Brain microvascular endothelial cell (primary cell): ENCODE measurements around the gene UBE2O.
A peak's percentile ranks its signal among the peaks of the same experiment; 100 is the strongest.

ENCODE experiments used
- DNase-seq: peaks from one replicate; pipeline ENCODE4 v3.0.0-alpha.2; 2020
- H3K27ac ChIP-seq: fragments of 250-450 bp; sonication (Bioruptor Pico); 2 replicates; pipeline ENCODE4 v1.5.1; 2020; ENCODE audit warnings: mild to moderate bottlenecking, moderate library complexity
- H3K27me3 ChIP-seq: fragments of 250-450 bp; sonication (Bioruptor Pico); replicated peaks from 2 replicates; pipeline ENCODE4 v1.5.1; 2020; ENCODE audit warnings: mild to moderate bottlenecking
- H3K36me3 ChIP-seq: fragments of 250-450 bp; sonication (Bioruptor Pico); replicated peaks from 2 replicates; pipeline ENCODE4 v1.5.1; 2020; ENCODE audit warnings: mild to moderate bottlenecking
- H3K4me3 ChIP-seq: 2 replicates; pipeline ENCODE4 v1.5.1; 2011; ENCODE audit warnings: low read depth, mild to moderate bottlenecking, control low read depth, low read length, moderate library complexity
- in situ Hi-C: cut with HindIII; loops from 2 replicates; pipeline ENCODE4 v1.10.0; 2017; ENCODE audit warnings: low sequenced_read_pairs, low pct_ligation_motif_present
- TF ChIP-seq, protein P1 (sequence below): IDR thresholded peaks from 2 replicates; pipeline ENCODE4 v1.5.1; 2011; ENCODE audit warnings: low read depth, mild to moderate bottlenecking, moderate library complexity, low read length, control low read depth, inconsistent platforms; ENCODE audit errors: missing control alignments

UBE2O gene

DNA sequence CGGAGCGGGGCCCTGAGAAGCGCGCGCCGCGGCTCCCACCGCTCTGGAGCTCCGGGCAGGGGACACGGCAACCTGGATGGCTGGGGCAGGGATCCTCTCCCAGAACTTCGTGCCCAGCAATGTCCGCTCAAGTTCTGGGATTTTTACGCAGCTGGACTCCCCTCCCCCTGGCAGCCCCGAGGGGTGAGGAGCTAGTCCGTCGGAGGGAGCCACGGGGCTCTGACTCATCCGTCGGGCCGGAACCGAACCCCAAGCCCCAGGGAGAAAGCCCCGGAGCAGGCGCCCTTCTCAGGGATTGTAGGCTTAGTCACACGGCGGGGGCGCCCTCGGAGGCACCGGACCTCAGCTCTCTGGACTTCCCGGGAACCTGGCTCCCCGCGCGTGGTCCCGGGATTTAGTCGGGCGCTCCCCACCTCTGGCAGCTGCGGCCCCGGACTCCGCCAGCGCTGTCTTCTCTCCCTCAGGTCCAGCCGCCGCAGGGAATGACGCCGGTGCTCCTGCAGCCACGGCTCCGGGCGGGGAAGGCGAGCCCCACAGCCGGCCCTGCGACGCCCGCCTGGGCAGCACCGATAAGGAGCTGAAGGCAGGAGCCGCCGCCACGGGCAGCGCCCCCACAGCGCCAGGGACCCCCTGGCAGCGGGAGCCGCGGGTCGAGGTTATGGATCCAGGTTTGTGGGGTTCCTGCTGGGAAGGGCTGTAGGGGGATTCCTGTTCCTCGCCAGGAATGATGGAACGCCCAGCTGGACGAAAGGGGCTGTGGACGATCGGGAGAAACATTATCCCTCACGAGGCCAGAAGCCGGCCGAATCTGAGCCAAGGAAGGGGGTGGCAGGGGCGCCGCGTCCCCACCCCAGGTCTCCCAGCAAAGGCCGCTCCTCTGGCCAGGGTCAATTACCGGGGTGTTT, 67.7 kb downstream of the UBE2O start:
- in situ Hi-C loops = no loop called here
- peak overlapping the region; percentile 99 for H3K27ac ChIP-seq
- peak; percentile 77 for DNase-seq

DNA sequence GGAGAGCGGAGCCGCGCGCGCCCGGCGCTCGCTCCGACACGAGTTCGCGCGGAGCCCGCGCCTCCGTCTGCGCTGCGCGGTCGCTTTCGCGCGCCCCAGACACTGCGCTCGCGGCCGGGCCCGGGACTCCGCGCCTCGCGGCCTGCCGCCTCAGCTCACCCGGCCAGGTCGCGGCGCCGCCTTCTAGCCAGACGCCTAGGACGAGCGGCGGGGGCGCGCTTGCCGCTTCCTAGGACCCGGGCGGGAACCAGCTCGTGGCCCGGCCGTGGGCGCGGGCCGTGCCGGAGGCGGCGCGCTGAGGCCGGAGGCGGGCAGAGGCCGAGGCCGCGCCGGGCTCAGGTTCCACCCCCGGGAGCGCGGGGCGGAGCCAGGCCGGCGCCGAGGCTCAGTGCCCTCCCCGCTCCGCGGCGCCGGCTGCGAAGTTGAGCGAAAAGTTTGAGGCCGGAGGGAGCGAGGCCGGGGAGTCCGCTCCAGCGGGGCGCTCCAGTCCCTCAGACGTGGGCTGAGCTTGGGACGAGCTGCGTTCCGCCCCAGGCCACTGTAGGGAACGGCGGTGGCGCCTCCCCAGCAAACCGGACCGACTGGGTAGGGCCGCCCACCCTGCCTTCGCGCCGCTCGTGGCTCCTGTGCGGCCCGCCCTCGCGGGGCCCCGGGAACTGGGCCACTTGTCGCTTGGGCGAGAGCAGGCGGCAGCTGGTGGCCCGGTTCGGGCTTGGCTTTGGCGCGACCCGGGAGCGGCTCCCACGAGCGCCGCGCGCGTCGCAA, 68.5 kb downstream of the UBE2O start, which contains the start of gene SPHK1:
Gene SPHK1 (plus strand): TSS at position 388 of the 765 bp plus-strand sequence. CDS start 1,036 bp downstream, outside the sequence.
- peak; percentile 58 for DNase-seq
- TF ChIP-seq, protein P1, sequence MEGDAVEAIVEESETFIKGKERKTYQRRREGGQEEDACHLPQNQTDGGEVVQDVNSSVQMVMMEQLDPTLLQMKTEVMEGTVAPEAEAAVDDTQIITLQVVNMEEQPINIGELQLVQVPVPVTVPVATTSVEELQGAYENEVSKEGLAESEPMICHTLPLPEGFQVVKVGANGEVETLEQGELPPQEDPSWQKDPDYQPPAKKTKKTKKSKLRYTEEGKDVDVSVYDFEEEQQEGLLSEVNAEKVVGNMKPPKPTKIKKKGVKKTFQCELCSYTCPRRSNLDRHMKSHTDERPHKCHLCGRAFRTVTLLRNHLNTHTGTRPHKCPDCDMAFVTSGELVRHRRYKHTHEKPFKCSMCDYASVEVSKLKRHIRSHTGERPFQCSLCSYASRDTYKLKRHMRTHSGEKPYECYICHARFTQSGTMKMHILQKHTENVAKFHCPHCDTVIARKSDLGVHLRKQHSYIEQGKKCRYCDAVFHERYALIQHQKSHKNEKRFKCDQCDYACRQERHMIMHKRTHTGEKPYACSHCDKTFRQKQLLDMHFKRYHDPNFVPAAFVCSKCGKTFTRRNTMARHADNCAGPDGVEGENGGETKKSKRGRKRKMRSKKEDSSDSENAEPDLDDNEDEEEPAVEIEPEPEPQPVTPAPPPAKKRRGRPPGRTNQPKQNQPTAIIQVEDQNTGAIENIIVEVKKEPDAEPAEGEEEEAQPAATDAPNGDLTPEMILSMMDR = no peak
- no peaks in the 10 kb centered on the region for H3K27me3 ChIP-seq
- in situ Hi-C loops = no loop called here
- H3K36me3 ChIP-seq = peaks cover 30% of the 10 kb centered on the region
- H3K27ac ChIP-seq = peak within 1 kb of the TSS; percentile 99
- peak within 1 kb of the TSS; percentile 94 for H3K4me3 ChIP-seq

More for the DNA sequence above, 67.7 kb downstream of the UBE2O start:
- peaks cover 30% of the 10 kb centered on the region for H3K36me3 ChIP-seq
- peak overlapping the region; percentile 94 for H3K4me3 ChIP-seq
- TF ChIP-seq, protein P1 = no peak
- H3K27me3 ChIP-seq = no peaks in the 10 kb centered on the region

DNA sequence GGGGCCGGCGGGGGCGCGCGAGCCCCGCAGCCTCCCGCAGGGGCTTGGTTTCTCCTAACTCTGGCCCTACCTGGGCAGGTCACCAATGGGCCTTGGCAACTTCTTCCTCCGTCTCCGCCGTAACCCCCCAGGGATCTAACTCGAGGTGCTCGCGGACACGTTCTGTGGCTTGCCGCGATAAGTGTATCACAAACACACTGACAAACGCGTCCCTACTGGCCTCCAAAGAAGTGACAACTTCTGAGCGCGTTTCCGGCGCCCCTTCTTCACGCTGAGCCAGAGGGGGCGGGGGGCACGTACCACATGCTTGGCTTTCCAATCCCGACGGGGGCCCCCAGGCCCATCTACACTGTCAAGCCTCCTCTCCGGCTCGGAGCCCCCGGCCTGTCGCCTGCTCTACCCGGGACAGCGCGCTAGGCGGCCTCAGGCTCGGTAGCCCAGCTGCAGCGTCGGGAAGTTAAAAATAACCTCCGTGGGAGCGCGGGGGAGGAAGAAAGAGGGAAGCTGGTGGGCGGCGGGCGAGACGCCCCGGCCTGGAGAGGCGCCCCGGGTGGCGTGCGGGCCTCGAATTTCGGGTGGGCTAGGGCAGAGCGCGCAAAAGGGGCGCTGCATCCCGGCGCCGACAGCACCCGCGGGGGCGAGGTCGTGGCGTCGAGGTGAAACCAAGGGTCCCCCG, 69.3 kb downstream of the UBE2O start:
- H3K36me3 ChIP-seq = peaks cover 28% of the 10 kb centered on the region
- in situ Hi-C loops = no loop called here
- TF ChIP-seq, protein P1 = peak; percentile 46
- H3K27me3 ChIP-seq = no peaks in the 10 kb centered on the region
- peak overlapping the region; percentile 99 for H3K27ac ChIP-seq
- H3K4me3 ChIP-seq = peak overlapping the region; percentile 94
- DNase-seq = peak; percentile 61

DNA sequence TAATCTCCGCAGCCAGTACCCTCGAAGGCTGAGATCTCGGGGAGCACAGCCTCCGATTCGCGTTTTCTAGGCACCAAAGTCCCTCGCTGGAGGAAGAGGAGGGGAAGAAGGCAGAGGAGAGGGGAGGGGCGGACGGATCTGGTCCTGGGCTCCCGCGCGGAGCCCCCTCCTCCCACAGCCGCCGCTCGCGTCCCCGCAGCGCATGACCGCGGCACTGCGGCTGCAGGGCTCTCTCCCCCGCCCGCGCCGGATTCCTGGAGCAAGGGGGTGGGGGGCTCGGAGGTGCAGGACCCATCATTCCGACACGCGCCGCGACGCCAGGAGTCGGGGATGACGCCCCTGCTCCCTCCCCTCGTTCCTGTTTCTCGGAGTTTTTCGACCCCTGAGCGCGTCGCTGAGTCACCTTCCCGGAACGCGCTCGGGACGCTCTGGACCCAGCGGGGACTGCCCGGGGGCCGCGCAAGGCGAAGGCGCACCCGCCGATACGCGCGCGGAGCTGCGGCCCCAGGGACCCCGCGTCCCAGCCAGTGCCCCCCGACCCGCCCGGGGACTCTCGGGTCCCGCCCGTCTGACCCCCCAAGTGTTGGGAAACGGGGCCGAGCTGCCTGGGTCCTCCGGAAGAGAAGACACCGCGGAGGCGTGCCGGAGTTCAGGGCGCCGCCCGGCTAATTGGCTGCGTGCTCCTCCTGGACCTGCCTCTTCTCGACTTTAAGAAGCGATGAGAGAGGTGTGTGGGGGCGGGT, 70.0 kb downstream of the UBE2O start:
- Histone ChIP-seq H3K27me3 (no peaks in the 10 kb centered on the region), H3K27ac (peak overlapping the region; percentile 99), H3K4me3 (peak overlapping the region; percentile 94), H3K36me3 (peaks cover 24% of the 10 kb centered on the region)
- TF ChIP-seq, protein P1 = no peak
- DNase-seq = peak; percentile 86
- in situ Hi-C loops = no loop called here

DNA sequence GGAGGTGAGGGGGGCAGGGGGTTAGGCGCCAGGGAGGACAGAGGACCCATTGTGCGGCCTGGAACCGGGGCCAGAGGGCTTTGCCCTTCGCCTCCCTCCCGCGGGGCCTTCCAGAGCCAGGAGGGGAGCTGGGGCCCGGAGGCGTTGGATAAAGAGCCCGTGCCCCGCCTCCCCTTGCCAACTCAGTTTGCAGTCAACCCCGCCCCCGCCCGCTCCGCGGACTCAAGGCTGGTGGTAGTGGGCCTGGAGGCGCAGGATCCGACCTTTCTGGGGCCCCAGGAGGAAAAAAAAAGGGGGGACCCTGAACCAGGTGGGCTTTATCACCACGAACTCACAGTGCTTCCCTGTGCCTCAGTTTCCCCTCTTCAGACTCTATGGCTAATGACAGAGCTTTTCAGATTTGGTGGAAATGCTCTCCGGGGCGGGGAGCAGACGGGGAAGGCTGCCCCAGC, 70.6 kb downstream of the UBE2O start:
- peak overlapping the region; percentile 99 for H3K27ac ChIP-seq
- in situ Hi-C loops = no loop called here
- TF ChIP-seq, protein P1 = no peak
- DNase-seq = no peak
- peaks cover 18% of the 10 kb centered on the region for H3K36me3 ChIP-seq
- peak overlapping the region; percentile 94 for H3K4me3 ChIP-seq
- H3K27me3 ChIP-seq = no peaks in the 10 kb centered on the region
